HepG2 (cell line): ENCODE measurements around the gene PDILT. TPM values are rescaled to one million over a fixed set of nuclear protein-coding genes. Genes with fewer than 3 reads are reported as not detected.

Source experiments
- DRAP1 ChIP-seq: IDR thresholded peaks from 2 replicates; pipeline ENCODE4 v1.6.1; 2016; ENCODE audit warnings: missing genetic modification reagents, missing compliant biosample characterization
- FOSL1 ChIP-seq: sonication (generic); formaldehyde crosslinking; IDR thresholded peaks from 2 replicates; pipeline ENCODE4 v1.9.0; 2021; ENCODE audit warnings: missing genetic modification reagents, borderline replicate concordance
- HOXA9 ChIP-seq: sonication (generic); formaldehyde crosslinking; IDR thresholded peaks from 2 replicates; pipeline ENCODE4 v1.8.1; 2022; ENCODE audit warnings: missing genetic modification reagents, mild to moderate bottlenecking, moderate library complexity, borderline replicate concordance
- KDM1A ChIP-seq: IDR thresholded peaks from 2 replicates; pipeline ENCODE4 v1.6.1; 2016; ENCODE audit warnings: missing compliant biosample characterization
- LCORL ChIP-seq, 2 experiments: fragments of 450-650 bp in 1 of 2; sonication (generic) in 1 of 2; formaldehyde crosslinking in 1 of 2; IDR thresholded peaks; 2 replicates each; pipeline versions ENCODE4 v1.5.0 to v1.6.1; 2017 to 2020; ENCODE audit warnings: antibody characterized with exemption in 1 of 2, missing genetic modification reagents in 1 of 2
- NKX3-1 ChIP-seq: sonication (generic); formaldehyde crosslinking; IDR thresholded peaks from 2 replicates; pipeline ENCODE4 v1.5.0; 2020; ENCODE audit warnings: missing genetic modification reagents
- PAF1 ChIP-seq: IDR thresholded peaks from 2 replicates; pipeline ENCODE4 v1.6.1; 2016; ENCODE audit warnings: missing genetic modification reagents, missing compliant biosample characterization
- REXO4 ChIP-seq: sonication (generic); formaldehyde crosslinking; IDR thresholded peaks from 2 replicates; pipeline ENCODE4 v1.8.0; 2022; ENCODE audit warnings: missing genetic modification reagents, mild to moderate bottlenecking, borderline replicate concordance
- SALL1 ChIP-seq: sonication (generic); formaldehyde crosslinking; IDR thresholded peaks from 2 replicates; pipeline ENCODE4 v1.8.0; 2022; ENCODE audit warnings: mild to moderate bottlenecking, missing genetic modification reagents
- SIX4 ChIP-seq: sonication (generic); formaldehyde crosslinking; IDR thresholded peaks from 2 replicates; pipeline ENCODE4 v1.4.0; 2020; ENCODE audit warnings: missing genetic modification reagents
- SOX13 ChIP-seq, 3 experiments: fragments of 450-650 bp in 1 of 3; sonication (generic) in 1 of 3; formaldehyde crosslinking in 1 of 3; IDR thresholded peaks in 2 of 3; conservative IDR thresholded peaks in 1 of 3; 2 replicates each; pipeline versions ENCODE4 v1.5.0 to v1.6.1; 2016 to 2020; ENCODE audit warnings: antibody characterized with exemption in 1 of 3, mild to moderate bottlenecking in 1 of 3, missing compliant biosample characterization in 1 of 3, missing genetic modification reagents in 1 of 3, moderate library complexity in 1 of 3
- TBX2 ChIP-seq: sonication (generic); formaldehyde crosslinking; IDR thresholded peaks from 2 replicates; pipeline ENCODE4 v1.5.0; 2020; ENCODE audit warnings: missing genetic modification reagents, mild to moderate bottlenecking, borderline replicate concordance
- ZBTB7A ChIP-seq: sonication (generic); formaldehyde crosslinking; IDR thresholded peaks from 2 replicates; pipeline ENCODE4 v1.8.0; 2022; ENCODE audit warnings: mild to moderate bottlenecking, missing genetic modification reagents
- ZNF12 ChIP-seq: sonication (generic); formaldehyde crosslinking; IDR thresholded peaks from 2 replicates; pipeline ENCODE4 v1.5.0; 2020; ENCODE audit warnings: missing genetic modification reagents
- ZNF468 ChIP-seq: sonication (generic); formaldehyde crosslinking; IDR thresholded peaks from 2 replicates; pipeline ENCODE4 v1.8.0; 2022; ENCODE audit warnings: mild to moderate bottlenecking, moderate library complexity, missing genetic modification reagents
- ZNF564 ChIP-seq: sonication (generic); formaldehyde crosslinking; IDR thresholded peaks from 2 replicates; pipeline ENCODE4 v1.8.1; 2023; ENCODE audit warnings: mild to moderate bottlenecking, missing genetic modification reagents
- ZSCAN31 ChIP-seq: sonication (generic); formaldehyde crosslinking; IDR thresholded peaks from 2 replicates; pipeline ENCODE4 v1.5.0; 2020; ENCODE audit warnings: low read depth, mild to moderate bottlenecking, missing genetic modification reagents
- polyA plus RNA-seq, 8 experiments: library from polyadenylated mRNA; depleted of rRNA in 3 of 8; stranded (reverse) in 7 of 8; unstranded in 1 of 8; fragments of >200 nt; fragmentation: Illumina TruSeq in 4 of 8; extraction: Trizol in 4 of 8; gene quantifications; 2 replicates each; pipeline versions ENCODE4 v1.2.1 to v1.2.3, GENCODE V29; 2011 to 2016; ENCODE audit warnings: low read depth in 4 of 8, missing spikeins in 1 of 8, mixed read lengths in 1 of 8; ENCODE audit not compliant: insufficient read depth in 1 of 8
- total RNA-seq, 5 experiments: library from RNA; depleted of rRNA; stranded (reverse); fragments of >200 nt; fragmentation: Illumina TruSeq; extraction: Trizol; gene quantifications; 2 replicates each; pipeline ENCODE4 v1.2.3, GENCODE V29; 2016; ENCODE audit warnings: low read depth in 1 of 5

Gene PDILT
- total and polyA plus RNA-seq, 2 of the 13 experiments (the other 11 are each of a cell fraction or from before 2014, with no cell fraction given), result not detected

GRCh38 chr16:20380782-20381181 lies 23.8 kb downstream of the PDILT start (continued):
- TF ChIP-seq DRAP1 (CRISPR knock-in tag), result no peak
- TF ChIP-seq KDM1A (CRISPR knock-in tag), result no peak
- peak; percentile 9; the same call in 1 of the 2 replicates for TF ChIP-seq SALL1 (CRISPR knock-in tag)
- TF ChIP-seq PAF1 (CRISPR knock-in tag), result no peak
- no peak for TF ChIP-seq REXO4 (CRISPR knock-in tag)
- no peak for TF ChIP-seq SOX13 (IDR thresholded peaks at IDR 0.05)
- no peak for TF ChIP-seq SOX13 (CRISPR knock-in tag; conservative IDR thresholded peaks at IDR 0.05 in 1 of 2, IDR thresholded peaks at IDR 0.05 in 1 of 2)
- peak; percentile 58 for TF ChIP-seq TBX2 (CRISPR knock-in tag)
- peak; percentile 83 for TF ChIP-seq LCORL (IDR thresholded peaks at IDR 0.05)
- TF ChIP-seq LCORL (CRISPR knock-in tag; IDR thresholded peaks at IDR 0.05), result no peak
- no peak for TF ChIP-seq ZBTB7A (CRISPR knock-in tag)
- no peak for TF ChIP-seq FOSL1
- no peak for TF ChIP-seq ZNF12 (CRISPR knock-in tag)
- no peak for TF ChIP-seq ZNF468 (CRISPR knock-in tag)
- no peak for TF ChIP-seq SIX4 (CRISPR knock-in tag)
- no peak for TF ChIP-seq NKX3-1 (CRISPR knock-in tag)
- no peak for TF ChIP-seq ZNF564 (CRISPR knock-in tag)
- no peak for TF ChIP-seq ZSCAN31
- no peak for TF ChIP-seq HOXA9 (CRISPR knock-in tag)
